IPS-18a (cell line): Measurements from ENCODE around the gene KAT6B.
"Not testable (repeated sequence)": the region's sequence is repeated elsewhere in the genome, so short reads cannot be mapped to it uniquely, and the experiment has no call there.

ENCODE experiments used
- H3K27ac ChIP-seq: one replicate; pipeline ENCODE4 v1.5.1; 2013; ENCODE audit warnings: low read length
- H3K27me3 ChIP-seq: one replicate; pipeline ENCODE4 v1.6.1; 2013; ENCODE audit warnings: mild to moderate bottlenecking, low read length; ENCODE audit not compliant: control insufficient read depth, insufficient read depth
- H3K36me3 ChIP-seq: one replicate; pipeline ENCODE4 v1.6.1; 2013; ENCODE audit warnings: low read depth, low read length; ENCODE audit not compliant: control insufficient read depth
- H3K4me1 ChIP-seq: one replicate; pipeline ENCODE4 v1.6.1; 2013; ENCODE audit warnings: low read depth, low read length; ENCODE audit not compliant: control insufficient read depth
- H3K4me3 ChIP-seq: one replicate; pipeline ENCODE4 v1.5.1; 2013; ENCODE audit warnings: low read length
- H3K9ac ChIP-seq: one replicate; pipeline ENCODE4 v1.6.1; 2013; ENCODE audit warnings: mild to moderate bottlenecking, low read length, moderate library complexity
- H3K9me3 ChIP-seq: one replicate; pipeline ENCODE4 v1.6.1; 2013; ENCODE audit warnings: low read depth, low read length; ENCODE audit not compliant: control insufficient read depth

KAT6B gene

DNA sequence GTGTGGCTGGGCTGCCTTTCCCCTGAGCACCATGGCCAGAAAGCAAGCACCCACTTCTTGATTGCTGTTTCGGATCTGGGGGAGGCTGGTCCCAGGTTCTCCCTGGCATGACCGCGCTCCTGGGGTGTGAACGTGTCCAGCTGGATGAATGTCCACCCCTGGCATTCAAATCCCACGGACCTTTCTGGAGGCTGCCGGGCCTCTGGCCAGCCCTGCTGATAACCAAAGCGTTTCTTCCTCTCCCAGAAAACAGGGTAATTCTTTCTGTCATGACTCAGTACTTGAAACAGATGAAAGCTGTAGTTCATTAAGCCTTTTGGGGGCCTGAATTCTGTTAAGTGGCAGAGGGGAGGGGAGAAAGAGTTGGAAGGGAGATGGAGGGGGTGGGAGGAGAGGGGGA is 211.9 kb downstream of the KAT6B start:
- Histone ChIP-seq H3K9me3 (no peaks in the 10 kb centered on the region), H3K27me3 (no peaks in the 10 kb centered on the region), H3K9ac (no peak overlapping the region), H3K36me3 (no peaks in the 10 kb centered on the region), H3K4me1 (no peaks in the 10 kb centered on the region), H3K27ac (no peak overlapping the region), H3K4me3 (no peak overlapping the region)

DNA sequence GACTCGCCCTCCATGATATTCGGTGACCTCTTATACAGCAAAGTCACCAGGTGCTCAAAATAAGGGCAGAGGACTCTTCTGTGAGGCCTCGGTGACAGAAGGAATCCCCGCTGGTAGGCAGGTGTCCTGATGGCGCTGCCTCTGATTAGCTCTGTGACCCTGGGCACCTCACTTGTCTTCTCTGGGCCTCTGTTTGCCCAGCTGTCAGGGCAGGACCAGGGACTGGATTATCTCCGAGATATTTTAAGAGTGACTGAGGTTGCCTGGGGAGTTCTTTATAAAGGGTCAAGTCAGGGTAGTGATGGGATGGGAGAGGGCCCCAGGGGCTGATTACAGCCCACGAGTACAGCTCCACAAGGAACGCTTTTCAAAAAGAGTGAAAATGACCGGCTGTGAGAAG is 214.2 kb downstream of the KAT6B start:
- Histone ChIP-seq H3K27ac (no peak overlapping the region), H3K9me3 (no peaks in the 10 kb centered on the region), H3K9ac (no peak overlapping the region), H3K4me1 (no peaks in the 10 kb centered on the region), H3K36me3 (no peaks in the 10 kb centered on the region), H3K4me3 (no peak overlapping the region), H3K27me3 (no peaks in the 10 kb centered on the region)

DNA sequence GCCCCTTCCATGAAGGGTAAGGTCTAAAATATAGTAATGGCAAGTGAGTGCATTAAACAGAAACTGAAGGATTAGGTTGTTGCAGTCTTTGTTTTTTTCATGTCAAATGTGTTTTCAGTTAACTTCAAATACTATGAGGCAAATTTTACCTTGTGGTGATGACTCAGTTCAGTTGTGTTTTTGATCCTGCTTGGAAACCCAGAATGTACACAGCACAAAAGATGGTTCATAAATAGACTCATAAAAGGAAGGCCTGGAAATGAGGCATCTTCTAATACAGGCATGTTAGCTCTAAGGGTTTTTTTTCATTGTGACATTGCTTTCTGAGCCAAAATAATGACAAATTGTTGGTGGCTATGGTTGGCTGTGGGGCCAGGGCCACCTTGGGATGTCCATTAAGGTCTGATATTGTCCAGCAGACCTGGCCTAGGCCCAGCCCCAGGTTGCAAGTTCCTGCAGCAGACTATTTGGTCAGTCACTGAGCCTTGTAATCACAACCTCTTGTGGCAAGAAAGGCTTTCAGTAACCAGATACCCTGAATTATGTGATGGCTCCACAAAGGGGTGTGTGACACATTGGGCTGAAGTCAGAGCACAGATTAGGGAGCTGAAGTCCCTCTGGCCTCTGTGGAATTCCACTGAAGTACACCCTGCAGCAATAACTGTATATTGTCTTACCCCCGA is 216.0 kb downstream of the KAT6B start:
- no peak overlapping the region for H3K27ac ChIP-seq
- H3K9ac ChIP-seq = no peak overlapping the region
- H3K4me1 ChIP-seq = no peaks in the 10 kb centered on the region
- H3K36me3 ChIP-seq = no peaks in the 10 kb centered on the region
- no peaks in the 10 kb centered on the region for H3K27me3 ChIP-seq
- H3K9me3 ChIP-seq = no peaks in the 10 kb centered on the region
- no peak overlapping the region for H3K4me3 ChIP-seq

DNA sequence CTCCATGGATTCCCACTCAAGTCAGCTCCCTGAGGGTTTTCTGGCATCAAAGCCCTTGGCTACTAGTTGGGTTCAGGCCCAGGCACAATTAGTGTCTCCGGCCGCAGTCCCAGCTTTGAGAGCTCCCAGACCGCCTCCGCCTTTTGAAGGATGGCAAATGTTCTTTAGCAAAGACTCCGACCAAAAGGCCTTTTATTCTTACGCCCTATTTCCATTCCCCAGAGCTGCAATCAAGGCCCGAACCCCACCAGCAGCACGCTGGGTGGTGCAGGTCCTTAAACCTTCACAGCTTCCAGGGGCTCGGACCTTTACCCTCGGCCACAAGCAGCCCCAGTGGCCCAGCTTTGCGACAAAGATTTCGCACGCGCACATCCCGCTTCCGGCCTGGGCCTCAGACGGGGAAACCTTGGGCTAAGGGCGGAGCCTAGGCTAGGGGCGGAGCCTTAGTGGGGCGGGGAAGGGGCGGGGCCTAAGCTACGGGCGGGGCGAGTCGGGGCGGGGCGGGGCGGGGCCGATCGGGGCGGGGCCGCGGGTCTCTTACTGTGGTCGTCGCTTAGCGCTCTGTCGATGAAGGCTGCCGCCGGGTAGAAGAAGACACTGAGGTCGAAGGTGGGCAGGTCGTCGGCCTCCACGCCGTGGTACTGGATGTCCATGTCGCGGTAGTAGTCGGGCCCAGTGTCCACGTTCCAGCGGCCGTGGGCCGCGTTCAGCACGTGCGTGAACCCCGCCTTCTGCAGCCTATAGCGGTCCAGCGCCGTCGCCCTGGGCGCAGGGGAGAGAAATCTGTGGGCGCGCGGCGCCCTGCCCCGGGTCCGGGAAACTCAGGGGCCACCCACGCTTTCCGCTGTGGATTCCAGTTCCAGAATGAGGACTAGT is 217.1 kb downstream of the KAT6B start:
- no peaks in the 10 kb centered on the region for H3K27me3 ChIP-seq
- no peaks in the 10 kb centered on the region for H3K9me3 ChIP-seq
- no peak overlapping the region for H3K9ac ChIP-seq
- no peak overlapping the region for H3K4me3 ChIP-seq
- no peaks in the 10 kb centered on the region for H3K36me3 ChIP-seq
- no peak overlapping the region for H3K27ac ChIP-seq
- H3K4me1 ChIP-seq = no peaks in the 10 kb centered on the region

DNA sequence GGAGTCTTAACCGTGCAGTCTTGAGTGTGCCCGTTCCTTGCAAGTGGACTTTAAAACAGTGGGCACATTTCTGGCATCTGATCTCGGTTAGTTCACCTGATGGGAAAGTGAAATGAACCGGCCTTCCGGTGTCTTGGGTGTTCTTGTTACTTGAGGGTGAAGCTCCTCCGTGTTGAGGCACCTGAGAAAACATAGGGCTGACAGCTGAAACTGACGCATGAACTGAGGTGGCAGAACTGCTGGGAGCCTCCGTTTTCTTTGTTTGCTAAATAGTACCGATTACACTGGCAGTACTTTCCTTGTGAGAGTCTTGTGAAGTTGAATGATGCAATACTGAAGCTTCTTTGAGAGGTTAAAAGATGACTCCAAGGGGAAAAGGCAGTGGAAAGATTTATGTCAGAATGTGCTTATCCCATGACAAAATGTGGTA is 222.3 kb downstream of the KAT6B start:
- Histone ChIP-seq H3K27ac (no peak overlapping the region), H3K36me3 (no peaks in the 10 kb centered on the region), H3K27me3 (no peaks in the 10 kb centered on the region), H3K4me3 (no peak overlapping the region), H3K4me1 (no peaks in the 10 kb centered on the region), H3K9ac (no peak overlapping the region), H3K9me3 (no peaks in the 10 kb centered on the region)

DNA sequence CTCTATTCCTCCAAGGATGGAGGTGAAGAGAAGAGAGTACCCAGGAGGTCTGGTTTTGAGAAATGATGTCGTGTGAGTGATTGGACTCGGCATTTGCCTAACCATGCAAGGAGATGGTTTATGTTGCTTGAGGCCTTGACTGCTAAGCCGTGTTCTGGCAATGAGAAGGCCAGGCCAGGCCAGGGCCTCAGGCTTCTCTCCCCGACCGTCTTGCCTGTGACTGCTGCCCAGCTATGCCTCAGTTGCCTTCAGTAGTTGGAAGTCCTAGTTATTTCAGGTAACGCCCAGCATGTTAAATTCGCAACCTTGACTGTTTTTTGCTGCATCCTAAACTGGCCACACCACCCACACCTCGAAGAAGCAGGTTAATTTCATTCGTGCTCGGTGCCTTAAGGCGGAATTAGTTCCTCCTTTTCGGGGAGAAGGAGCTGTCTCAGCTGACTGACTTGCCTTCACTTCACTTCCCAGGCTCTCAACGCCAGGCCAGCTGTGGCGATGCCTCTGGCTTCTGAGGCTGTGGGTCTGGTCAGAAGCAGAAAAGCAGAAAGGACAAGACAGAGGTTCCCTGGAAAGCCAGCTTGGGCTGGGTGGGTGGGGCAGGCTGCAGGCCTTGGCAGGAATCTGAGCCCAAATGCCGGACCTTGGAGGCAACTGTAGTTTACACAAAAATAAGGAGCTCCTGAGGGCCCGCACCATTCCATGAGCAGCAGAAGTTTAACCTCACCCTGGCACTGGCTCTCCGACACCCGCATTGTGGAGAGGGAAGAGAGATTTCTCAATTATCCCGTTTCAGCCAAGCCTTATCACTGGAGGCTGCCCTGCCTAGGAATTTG is 223.1 kb downstream of the KAT6B start:
- Histone ChIP-seq H3K4me1 (no peaks in the 10 kb centered on the region), H3K9me3 (no peaks in the 10 kb centered on the region), H3K36me3 (no peaks in the 10 kb centered on the region), H3K27ac (no peak overlapping the region), H3K4me3 (no peak overlapping the region), H3K27me3 (no peaks in the 10 kb centered on the region), H3K9ac (no peak overlapping the region)

DNA sequence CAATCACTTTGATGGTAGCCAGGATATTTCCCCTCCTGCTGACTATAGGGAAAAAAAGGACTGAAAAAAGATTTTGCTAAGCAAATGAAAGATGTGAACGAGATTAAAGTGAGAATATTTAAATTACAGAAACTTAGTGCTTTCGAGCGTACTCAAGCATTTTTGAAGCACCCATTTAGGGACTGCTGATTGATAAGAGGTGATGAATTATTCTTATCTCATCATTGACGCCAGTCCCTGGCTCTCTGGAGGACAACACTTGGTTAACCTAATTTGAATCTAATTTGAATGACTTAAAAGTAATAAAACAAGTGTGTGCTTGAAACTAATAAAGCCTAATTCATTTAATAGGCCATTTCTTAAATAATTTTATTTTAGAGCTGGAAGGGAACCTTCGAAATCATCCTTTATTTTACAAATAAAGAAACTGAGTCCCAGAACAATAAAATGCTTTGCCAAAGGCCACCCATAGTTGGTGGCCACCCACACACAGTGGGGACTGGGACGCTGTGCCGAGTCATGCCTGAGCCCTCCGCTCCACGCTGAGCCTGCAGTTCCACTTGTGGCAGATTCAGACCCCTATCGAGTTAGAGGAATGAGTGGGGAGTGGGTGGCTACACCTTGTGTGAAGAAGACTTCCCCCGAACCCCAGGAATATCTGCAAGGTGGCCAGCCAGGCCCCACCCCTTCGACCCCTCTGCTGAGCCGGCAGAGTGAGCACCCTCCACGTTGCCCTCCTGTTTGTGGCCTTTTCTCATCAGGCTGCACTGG is 223.9 kb downstream of the KAT6B start:
- Histone ChIP-seq H3K9me3 (no peaks in the 10 kb centered on the region), H3K27ac (no peak overlapping the region), H3K4me3 (no peak overlapping the region), H3K9ac (no peak overlapping the region), H3K27me3 (no peaks in the 10 kb centered on the region), H3K36me3 (no peaks in the 10 kb centered on the region), H3K4me1 (no peaks in the 10 kb centered on the region)

DNA sequence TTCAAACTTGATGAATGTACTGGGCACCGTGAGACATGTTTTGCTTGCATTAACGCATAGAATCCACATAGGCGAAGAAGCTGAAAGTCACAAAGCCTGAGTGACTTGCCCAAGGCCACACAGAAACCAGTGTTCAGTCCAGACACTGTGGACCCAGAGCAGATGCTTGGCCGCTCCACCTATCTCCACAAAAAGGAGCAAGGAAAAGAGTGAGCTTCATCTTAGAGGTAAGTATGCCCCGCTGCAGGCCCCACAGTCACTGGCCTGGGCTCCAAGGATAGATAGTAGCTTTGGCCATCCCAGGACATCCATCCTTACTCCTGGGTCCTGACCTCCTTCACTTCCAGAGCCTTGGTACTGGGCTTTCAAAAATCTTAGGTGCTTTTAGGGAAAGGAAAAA is 224.9 kb downstream of the KAT6B start:
- Histone ChIP-seq H3K27me3 (no peaks in the 10 kb centered on the region), H3K9ac (no peak overlapping the region), H3K4me3 (no peak overlapping the region), H3K9me3 (no peaks in the 10 kb centered on the region), H3K4me1 (no peaks in the 10 kb centered on the region), H3K36me3 (no peaks in the 10 kb centered on the region), H3K27ac (no peak overlapping the region)

DNA sequence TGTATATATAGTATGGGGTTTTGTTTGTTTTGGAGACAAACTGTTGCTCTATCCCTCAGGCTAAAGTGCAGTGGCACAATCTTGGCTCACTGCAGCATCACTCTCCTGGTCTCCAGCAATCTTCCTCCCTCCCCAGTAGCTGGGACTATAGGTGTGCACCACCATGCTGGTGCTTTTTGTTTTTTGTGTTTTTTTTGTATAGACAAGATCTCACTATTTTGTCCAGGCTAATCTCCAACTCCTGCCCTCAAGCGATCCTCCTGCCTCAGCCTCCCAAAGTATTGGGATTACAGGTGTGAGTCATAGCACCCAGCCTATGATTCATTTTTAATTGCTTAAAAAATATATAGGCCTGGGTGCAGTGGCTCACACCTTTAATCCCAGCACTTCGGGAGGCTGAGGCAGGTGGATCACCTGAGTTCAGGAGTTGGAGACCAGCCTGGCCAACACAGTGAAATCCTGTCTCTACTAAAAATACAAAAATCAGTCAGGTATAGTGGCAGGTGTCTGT is 229.6 kb downstream of the KAT6B start:
- H3K36me3 ChIP-seq, H3K9me3 ChIP-seq, H3K9ac ChIP-seq, H3K4me3 ChIP-seq, H3K4me1 ChIP-seq, H3K27ac ChIP-seq, H3K27me3 ChIP-seq: not testable (repeated sequence)

DNA sequence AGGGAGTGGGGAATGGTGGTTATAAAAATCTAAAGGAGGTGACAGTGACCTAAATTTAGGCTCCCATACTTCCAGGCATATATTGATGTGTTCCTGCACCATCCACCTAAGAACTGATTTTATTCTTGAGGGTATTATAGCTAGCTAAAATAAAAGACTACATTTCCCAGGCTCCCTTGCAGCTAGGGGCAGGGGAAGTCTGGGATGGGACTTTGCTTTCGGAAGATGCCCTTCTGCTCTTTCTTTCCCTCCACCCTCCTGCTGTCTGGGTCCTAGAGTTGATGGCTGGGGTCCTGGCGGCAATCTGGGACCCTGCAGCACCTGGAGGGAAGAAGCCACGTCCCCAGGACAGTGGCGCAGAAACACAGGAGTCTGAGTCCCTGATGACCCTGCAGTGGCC is 231.3 kb downstream of the KAT6B start:
- H3K9ac ChIP-seq = no peak overlapping the region
- H3K27ac ChIP-seq = no peak overlapping the region
- no peaks in the 10 kb centered on the region for H3K36me3 ChIP-seq
- no peaks in the 10 kb centered on the region for H3K4me1 ChIP-seq
- no peak overlapping the region for H3K4me3 ChIP-seq
- no peaks in the 10 kb centered on the region for H3K9me3 ChIP-seq
- H3K27me3 ChIP-seq = no peaks in the 10 kb centered on the region

DNA sequence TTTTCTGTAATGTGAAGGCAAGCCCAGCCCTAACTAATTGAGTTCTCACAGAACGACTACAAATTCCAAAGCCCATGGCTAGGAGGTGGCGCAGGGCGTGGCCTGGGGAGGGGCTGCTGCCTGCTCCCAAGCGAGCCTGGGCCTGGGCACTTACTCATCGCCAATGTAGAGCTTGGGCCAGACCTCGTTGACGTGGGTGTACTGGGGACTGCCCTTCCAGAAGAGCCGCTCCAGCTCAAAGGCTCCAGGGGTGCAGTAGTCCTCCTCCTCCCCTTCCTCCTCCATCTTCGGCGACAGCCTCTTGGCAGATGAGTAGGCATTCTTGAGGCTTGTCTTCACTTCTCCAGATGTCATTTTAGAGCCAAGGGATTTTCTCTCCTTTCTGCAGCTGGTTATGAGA is 231.8 kb downstream of the KAT6B start:
- no peak overlapping the region for H3K27ac ChIP-seq
- H3K9ac ChIP-seq = no peak overlapping the region
- H3K36me3 ChIP-seq = no peaks in the 10 kb centered on the region
- no peaks in the 10 kb centered on the region for H3K27me3 ChIP-seq
- H3K9me3 ChIP-seq = no peaks in the 10 kb centered on the region
- no peak overlapping the region for H3K4me3 ChIP-seq
- no peaks in the 10 kb centered on the region for H3K4me1 ChIP-seq
